Panc1 (cell line): ENCODE measurements around the gene ATP13A3. TPM values are rescaled to one million over a fixed set of nuclear protein-coding genes. Genes with fewer than 3 reads are reported as not detected.

ENCODE experiments used
- ATAC-seq: fragments of 200-7000 bp; cut with Tn5 transposase; 2 replicates; pipeline ENCODE4 v1.9.1; 2020; ENCODE audit warnings: mild to moderate bottlenecking, moderate library complexity
- BruUV-seq: library from RNA; stranded (reverse); fragments of 400-500 nt; replicated peaks from 2 replicates; lab custom pipeline; 2021; lab: Mats Ljungman, UMichigan
- CTCF ChIA-PET: fragments of 300-600 bp; sonication (Branson Sonifier 250); formaldehyde crosslinking; loops from one replicate; lab custom pipeline; 2022; ENCODE audit warnings: antibody characterized with exemption; lab: Charles Lee
- POLR2A ChIA-PET: fragments of 300-600 bp; sonication (Branson Sonifier 250); formaldehyde crosslinking; loops from one replicate; lab custom pipeline; 2022; ENCODE audit warnings: antibody characterized with exemption; lab: Charles Lee
- DNase-seq: peaks from one replicate; pipeline ENCODE4 v3.0.0-alpha.2; 2010; ENCODE audit warnings: low read depth, low spot score
- H3K27ac ChIP-seq: 2 replicates; pipeline ENCODE4 v1.5.1; 2011; ENCODE audit warnings: mild to moderate bottlenecking, low read length, inconsistent platforms
- H3K27me3 ChIP-seq: fragments of 200-500 bp; sonication (Bioruptor generic); 2 replicates; pipeline ENCODE4 v1.6.0; 2014; ENCODE audit warnings: low read length, inconsistent platforms; ENCODE audit not compliant: control insufficient read depth, insufficient read depth
- H3K36me3 ChIP-seq: fragments of 200-500 bp; sonication (Bioruptor generic); 2 replicates; pipeline ENCODE4 v1.5.1; 2014; ENCODE audit warnings: inconsistent platforms, mild to moderate bottlenecking, low read length, moderate library complexity; ENCODE audit not compliant: control insufficient read depth, insufficient read depth
- H3K4me1 ChIP-seq: 2 replicates; pipeline ENCODE4 v1.5.1; 2011; ENCODE audit warnings: inconsistent platforms, mild to moderate bottlenecking, low read length, moderate library complexity; ENCODE audit not compliant: control insufficient read depth, insufficient read depth
- H3K4me3 ChIP-seq, 2 experiments: 2 replicates each; pipeline ENCODE4 v1.5.1; 2011 to 2012; ENCODE audit warnings: low read depth in 2 of 2, low read length in 2 of 2, mild to moderate bottlenecking in 2 of 2, inconsistent platforms in 1 of 2, moderate library complexity in 1 of 2
- H3K9me3 ChIP-seq: fragments of 200-500 bp; sonication (Bioruptor generic); 2 replicates; pipeline ENCODE4 v1.5.1; 2014; ENCODE audit warnings: low read depth, mild to moderate bottlenecking, inconsistent platforms, low read length, moderate library complexity; ENCODE audit not compliant: control insufficient read depth, insufficient read depth
- CTCF ChIP-seq: fragments of 450-650 bp; IDR thresholded peaks from 2 replicates; pipeline ENCODE4 v1.5.1; 2017; ENCODE audit warnings: mild to moderate bottlenecking
- POLR2AphosphoS5 ChIP-seq: IDR thresholded peaks from 2 replicates; pipeline ENCODE4 v1.6.1; 2012; ENCODE audit warnings: mild to moderate bottlenecking, low read depth, low read length, moderate library complexity
- REST ChIP-seq, 2 experiments: IDR thresholded peaks; 2 replicates each; pipeline ENCODE4 v1.6.1; 2011 to 2012; ENCODE audit warnings: low read depth in 2 of 2, control low read depth in 1 of 2, low read length in 1 of 2, mild to moderate bottlenecking in 1 of 2, moderate library complexity in 1 of 2; ENCODE audit not compliant: insufficient read depth in 1 of 2
- SIN3A ChIP-seq: IDR thresholded peaks from 2 replicates; pipeline ENCODE4 v1.6.1; 2012; ENCODE audit warnings: low read depth, mild to moderate bottlenecking, low read length, moderate library complexity, borderline replicate concordance; ENCODE audit not compliant: insufficient read depth
- TCF7L2 ChIP-seq: IDR thresholded peaks from 2 replicates; pipeline ENCODE4 v1.6.1; 2011; ENCODE audit warnings: mild to moderate bottlenecking, low read depth, low read length, inconsistent platforms
- in situ Hi-C: cut with HindIII; loops from 2 replicates; pipeline ENCODE4 v1.10.0; 2016; ENCODE audit warnings: low sequenced_read_pairs, low pct_unique_long_range_greater_than_20kb
- intact Hi-C: fragments of 100-400 bp; cut with micrococcal nuclease; formaldehyde crosslinking; loops from one replicate; pipeline ENCODE4 v1.10.0; 2022; ENCODE audit not compliant: unreplicated experiment
- total RNA-seq: library from RNA; stranded (reverse); gene quantifications from one replicate; pipeline ENCODE4 v1.2.1, GENCODE V29; 2021; ENCODE audit not compliant: unreplicated experiment

ATP13A3 gene
- total RNA-seq, 1 experiment from 2014 or later: 169 TPM

GRCh38 chr3:194399874-194400411 is 86.9 kb downstream of the ATP13A3 start:
- H3K36me3 ChIP-seq: peaks cover 7% of the 10 kb centered on the region
- TF ChIP-seq REST (IDR thresholded peaks at IDR 0.05; ENCODE audit: insufficient read depth in 1 of 2, low read depth in 2 of 2, low read length in 1 of 2) (no peak), POLR2AphosphoS5 (no peak), TCF7L2 (no peak), SIN3A (no peak), CTCF (no peak)
- no peak overlapping the region for H3K27ac ChIP-seq
- H3K27me3 ChIP-seq: no peaks in the 10 kb centered on the region
- ChIA-PET POLR2A (interaction anchor here (0.6 kb wide), 1 partner anchor 39 kb away, joined by 6 read pairs; no protein-coding TSS in a partner anchor), CTCF (interaction anchor here (0.9 kb wide), 1 partner anchor 61 kb away, joined by 4 read pairs; no protein-coding TSS in a partner anchor)
- no TSS peak for BruUV-seq
- in situ Hi-C loops: no loop called here
- no peak for DNase-seq
- intact Hi-C loops: no loop called here
- H3K9me3 ChIP-seq: no peaks in the 10 kb centered on the region
- H3K4me3 ChIP-seq: no peak overlapping the region
- no peak for ATAC-seq
- no peaks in the 10 kb centered on the region for H3K4me1 ChIP-seq

- ChIA-PET CTCF (interaction anchor here (0.9 kb wide), 1 partner anchor 60 kb away, joined by 4 read pairs; no protein-coding TSS in a partner anchor), POLR2A (interaction anchor here (0.6 kb wide), 1 partner anchor 39 kb away, joined by 6 read pairs; no protein-coding TSS in a partner anchor)
- Histone ChIP-seq H3K36me3 (peaks cover 6% of the 10 kb centered on the region), H3K27ac (no peak within 1 kb of the TSS), H3K9me3 (no peaks in the 10 kb centered on the region), H3K4me1 (no peaks in the 10 kb centered on the region), H3K4me3 (no peak within 1 kb of the TSS), H3K27me3 (no peaks in the 10 kb centered on the region)
- ATAC-seq (0 out of 2 replicates have a peak, but pooled peaks have one; percentile 11), DNase-seq (no peak)
- BruUV-seq: no TSS peak
- in situ Hi-C loops (no loop called here), intact Hi-C loops (no loop called here)
- TF ChIP-seq TCF7L2 (no peak), POLR2AphosphoS5 (no peak), SIN3A (no peak), REST (IDR thresholded peaks at IDR 0.05; ENCODE audit: insufficient read depth in 1 of 2, low read depth in 2 of 2, low read length in 1 of 2) (no peak), CTCF (no peak)
Measured at GRCh38 chr3:194399166-194399565, 87.6 kb downstream of the ATP13A3 start, which contains the start of gene GP5. Gene GP5, minus strand, starts transcription at chr3:194399266. Its CDS starts 984 bp downstream, at chr3:194398282.
